Measurements from ENCODE around the gene CRAT.
A peak's percentile ranks its signal among the peaks of the same experiment; 100 is the strongest.

- TF ChIP-seq CTCF (IDR thresholded peaks at IDR 0.05), result peak in 3 of 6 experiments; percentile 8 to 10 (median 9)
- peak in 3 of 4 donors; percentile 51 to 77 (median 61) for TF ChIP-seq POLR2A (IDR thresholded peaks at IDR 0.05)
Measured at GRCh38 chr9:129080601-129081387, 29.8 kb downstream of the CRAT start, which contains the start of gene DOLPP1.
